Measurements from ENCODE around the gene SFXN5.

The SFXN5 gene

DNA sequence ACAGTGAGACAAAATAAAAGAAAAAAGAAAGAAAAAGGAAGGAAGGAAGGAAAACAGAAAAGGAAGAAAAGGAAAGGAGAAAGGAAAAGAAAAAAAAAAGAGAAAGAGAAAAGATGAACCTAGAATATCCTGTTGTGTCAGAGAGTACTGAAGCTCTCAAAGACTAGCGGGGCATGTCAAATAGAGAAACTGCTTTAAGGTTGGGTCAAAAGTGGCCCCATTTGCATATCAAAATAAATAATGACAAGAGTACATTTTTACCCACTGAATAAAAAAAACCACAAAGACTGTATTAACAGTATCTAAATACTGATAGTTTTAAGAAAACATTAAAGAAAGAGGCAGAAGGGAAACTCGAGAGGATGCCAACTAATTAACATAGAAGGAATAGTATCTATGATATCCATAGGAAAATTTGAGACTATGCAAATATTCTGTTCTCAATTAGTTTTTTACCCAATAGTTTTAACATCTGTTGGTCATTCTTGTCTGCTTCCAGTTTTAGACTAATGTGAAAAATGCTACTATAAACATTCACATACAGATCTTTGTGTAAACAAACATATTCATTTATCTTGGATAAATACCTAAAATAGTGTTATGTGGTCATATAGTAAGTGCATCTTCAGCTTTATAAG, 53.2 kb downstream of the SFXN5 start:
- DNase-seq, result no peak

DNA sequence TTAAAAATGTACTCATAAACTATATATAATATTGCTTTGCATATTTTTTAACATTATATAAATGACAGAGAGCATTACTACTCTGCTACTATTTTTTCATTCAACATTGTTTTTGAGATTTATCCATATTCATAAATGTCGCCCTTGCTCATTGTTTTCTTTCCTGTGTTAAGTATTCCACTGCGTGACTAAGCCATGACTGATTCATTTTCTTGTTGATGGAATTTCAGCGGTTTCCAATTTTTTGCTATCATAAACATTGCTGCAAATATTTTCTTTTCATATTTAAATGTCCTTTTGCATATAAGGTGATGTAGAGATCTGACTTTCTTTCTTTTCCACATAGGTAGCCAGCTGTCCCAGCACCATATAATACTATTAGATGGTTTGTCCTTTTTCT, 57.6 kb downstream of the SFXN5 start:
- DNase-seq, result no peak

DNA sequence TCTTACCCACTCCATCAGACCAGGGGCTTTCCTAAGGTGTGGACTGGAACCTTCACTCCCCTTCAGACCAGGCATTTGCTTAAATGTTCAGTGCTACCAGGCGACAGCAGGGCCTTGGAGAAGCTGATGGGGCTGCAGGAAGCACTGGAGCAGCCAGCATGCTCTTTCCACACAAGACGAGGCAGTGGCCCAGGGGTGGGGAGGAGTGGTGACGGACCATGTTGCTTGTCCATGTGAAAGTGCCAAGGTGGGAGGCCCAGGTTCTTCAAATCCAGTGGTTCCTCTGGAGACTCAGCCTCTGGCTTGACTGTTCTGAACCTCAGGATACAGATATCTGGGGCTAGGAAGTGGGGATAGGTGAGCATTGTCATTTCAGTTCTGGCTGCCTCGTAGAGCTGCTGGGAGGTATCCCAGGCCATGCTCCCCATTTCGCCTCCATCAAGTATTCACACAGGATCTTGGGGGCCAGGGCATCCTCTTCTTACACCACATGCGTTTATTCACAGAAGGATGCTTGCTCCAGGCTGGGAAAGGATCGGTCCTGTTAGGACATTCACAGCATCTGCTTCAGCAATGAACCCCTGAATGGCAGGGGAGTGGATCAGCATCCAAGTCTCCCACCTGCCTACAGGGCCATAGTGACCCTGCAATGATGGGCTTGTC, 62.2 kb downstream of the SFXN5 start:
- DNase-seq, result no peak

DNA sequence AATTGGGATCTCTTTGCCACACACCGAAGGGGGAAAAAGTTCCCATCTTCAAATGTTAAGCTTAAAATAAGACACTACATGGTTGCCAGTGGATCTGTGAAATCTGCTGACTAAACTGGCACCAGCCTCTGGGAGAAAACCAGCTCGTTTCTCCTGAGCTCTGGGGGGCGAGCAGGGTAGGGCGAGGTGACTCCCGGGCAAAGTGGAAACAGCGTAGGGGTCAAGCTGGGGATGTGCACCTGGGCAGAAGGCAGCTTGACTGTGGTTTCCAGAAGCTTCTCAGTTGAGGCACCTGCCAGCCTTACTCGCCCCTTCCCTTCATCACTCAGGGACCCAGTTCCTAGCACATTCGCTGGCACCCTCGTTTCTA, 62.8 kb downstream of the SFXN5 start:
- DNase-seq, result no peak

DNA sequence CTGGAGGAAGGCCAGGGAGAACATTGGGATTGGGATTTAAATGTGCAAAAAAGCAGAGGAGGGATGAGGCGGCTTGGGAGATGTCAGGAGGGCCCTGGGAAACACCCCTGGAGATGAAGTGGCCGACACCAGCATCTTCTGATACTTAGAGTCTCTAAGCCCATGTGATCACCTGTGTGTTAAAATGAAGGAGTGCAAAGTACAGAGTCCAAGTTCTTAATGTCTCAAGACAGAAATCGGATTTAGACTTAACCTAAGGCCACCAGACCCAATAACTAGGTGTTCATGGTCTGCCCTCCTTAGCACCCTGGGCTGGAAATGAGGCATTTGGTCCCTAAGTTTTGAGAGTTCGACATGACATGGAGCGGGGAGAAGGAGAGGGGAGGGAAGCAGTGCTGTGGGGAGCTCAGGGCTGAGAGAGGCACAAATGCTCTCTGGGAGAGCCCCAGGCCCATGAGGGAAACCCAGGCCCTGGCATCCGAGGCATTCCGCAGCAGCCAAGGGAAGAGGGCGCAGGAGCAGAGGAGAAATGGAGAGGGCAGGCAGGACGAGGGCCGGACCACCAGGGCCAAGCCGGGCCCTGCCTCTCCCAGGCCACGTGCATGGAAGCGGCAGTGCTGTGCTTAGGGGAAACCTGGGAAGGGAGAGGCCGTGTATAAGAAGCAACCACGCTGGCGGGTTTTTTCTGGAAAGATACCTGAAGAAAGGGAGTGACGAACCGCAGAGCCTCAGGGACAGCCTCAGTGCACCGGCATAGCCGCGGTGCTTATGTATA, 63.3 kb downstream of the SFXN5 start:
- no peak for DNase-seq

DNA sequence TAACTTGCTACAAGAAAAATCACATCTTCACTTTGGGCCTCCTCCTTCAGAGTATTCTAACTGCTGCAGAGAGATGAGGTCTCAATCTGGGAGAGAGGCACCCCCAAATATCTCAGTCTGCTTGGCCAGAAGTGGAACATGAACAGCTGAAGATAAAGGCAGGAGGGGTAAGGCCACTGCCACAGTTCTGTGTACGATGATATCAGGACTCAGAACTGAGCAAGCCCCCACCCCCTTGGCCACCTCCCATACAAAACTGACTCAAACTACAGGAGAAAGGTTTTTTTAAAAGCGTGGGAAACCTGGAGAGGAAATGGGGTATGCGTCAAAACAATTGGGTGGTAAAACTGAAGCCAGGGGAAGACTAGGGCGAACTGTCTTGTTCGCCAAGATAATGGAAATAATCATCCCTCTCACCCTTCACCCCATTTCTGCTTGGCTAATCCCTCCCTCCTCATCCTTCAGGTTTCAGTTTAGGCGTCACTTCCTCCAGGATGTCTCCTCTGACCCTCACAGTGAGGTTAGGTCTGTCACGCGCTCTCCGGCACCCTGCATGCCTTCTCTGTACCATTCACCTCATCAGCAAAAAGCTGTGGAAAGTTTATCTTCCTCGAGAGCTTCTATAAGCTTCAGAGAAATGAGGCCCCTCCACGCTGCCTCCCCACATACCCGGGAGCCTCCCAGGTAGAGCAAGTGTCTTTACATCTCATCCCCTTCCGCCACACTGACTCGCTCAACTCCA, 64.4 kb downstream of the SFXN5 start:
- no peak for DNase-seq

DNA sequence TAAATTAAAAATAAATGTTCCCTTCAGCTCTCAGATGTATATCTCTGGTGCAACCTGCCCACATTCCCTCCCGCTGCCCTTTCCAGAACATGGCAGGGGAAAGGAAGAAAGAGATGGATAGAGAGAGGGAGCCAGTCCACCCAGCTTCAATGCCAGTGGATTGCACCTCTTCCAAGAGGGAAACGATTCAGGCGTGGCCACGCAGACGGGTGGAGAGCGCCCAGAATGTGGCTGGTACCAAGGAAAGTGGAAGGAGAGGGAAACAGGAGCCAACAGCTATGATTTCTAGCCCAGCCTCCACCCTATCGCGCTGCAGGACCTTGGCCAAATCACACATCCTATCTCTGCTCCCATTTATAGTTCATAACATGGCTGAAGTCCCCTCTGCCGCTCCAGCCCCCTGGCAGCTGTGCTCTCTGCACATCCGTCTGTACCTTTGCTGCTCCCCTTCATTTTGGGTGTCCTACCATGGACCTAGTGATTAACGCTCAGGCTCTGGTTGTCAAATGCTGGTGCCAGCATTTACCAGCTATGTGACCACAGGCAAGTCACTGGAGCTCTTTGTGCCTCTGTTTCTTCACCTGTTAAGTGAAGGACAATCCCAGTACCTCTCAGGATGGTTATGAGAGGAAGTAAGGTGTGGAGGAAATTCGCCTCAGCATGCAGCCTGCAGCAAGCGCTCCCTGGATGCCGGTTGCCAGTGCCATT, 66.5 kb downstream of the SFXN5 start:
- DNase-seq, result no peak

DNA sequence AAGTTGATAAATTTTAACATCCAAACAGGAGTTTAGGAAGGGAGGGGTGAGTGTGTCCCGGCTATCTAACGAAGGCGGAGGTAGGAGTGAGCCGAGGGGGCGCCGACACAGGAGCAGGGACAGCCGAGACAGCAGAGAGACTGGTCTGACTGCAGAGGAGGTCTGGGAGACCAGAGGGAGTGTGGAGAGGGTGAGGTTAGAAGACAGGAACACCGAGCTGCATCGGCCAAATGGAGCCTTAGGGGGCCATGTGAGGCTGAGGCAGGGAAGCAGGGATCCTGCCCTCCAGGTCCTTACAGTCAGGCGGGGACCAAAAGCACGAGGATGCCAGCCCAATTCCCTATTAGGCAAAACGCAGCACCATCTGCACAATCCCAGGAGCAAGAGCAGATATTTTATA, 67.0 kb downstream of the SFXN5 start:
- DNase-seq, result no peak

DNA sequence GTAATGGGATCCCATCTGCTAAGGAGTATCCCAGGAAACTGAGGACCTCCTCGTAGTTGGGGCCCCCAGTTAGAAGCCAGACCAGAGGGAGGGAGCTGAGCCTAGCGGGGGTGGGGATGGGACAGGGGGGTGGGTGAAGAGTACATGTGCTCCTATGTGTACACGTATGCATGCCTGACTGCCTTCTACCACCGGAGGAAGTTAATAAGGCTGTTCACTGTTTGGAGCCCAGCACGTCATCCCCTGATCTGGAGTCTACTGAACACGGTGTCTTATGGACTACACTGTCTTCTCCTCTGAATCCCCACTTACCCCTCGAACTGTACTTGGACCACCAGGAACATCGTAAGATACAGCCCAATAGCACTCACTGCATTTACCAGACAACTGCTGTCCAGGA, 68.5 kb downstream of the SFXN5 start:
- DNase-seq, result no peak

DNA sequence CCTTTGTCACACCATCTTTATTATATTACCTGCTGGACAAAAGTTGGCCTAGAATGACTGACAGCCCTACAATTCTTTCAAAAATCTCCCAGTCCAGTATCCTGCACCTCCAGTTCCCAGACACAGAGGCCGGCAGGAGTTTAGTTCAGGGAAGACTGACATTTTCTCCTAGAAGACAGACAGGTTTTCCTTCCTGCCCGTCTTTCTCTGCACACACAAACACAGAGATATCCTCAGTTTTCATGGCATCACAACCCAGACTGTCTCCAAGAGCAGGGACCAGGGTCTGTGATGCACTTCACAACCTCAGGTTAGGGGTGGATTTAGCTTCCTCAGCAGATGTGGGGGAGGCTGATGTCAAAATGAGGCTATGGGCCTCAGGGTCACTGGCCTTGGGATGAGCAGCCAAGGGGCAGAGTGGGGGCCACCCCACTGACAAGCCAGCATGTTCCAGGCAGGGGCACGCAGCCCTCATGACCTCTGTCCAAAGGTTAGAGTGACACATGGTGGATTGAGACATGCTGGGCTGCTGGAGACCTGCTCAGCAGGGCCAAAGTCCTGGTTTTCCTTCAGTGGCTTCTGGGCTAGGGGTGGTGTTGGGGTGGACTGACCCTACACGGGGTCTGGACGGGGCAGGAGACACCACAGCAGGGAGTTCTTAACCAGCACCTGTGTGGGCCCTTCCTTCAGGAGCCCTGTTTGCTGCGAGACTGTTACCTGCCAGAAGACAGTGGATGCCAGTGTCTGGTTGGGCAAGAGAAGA, 70.5 kb downstream of the SFXN5 start:
- DNase-seq, result no peak

DNA sequence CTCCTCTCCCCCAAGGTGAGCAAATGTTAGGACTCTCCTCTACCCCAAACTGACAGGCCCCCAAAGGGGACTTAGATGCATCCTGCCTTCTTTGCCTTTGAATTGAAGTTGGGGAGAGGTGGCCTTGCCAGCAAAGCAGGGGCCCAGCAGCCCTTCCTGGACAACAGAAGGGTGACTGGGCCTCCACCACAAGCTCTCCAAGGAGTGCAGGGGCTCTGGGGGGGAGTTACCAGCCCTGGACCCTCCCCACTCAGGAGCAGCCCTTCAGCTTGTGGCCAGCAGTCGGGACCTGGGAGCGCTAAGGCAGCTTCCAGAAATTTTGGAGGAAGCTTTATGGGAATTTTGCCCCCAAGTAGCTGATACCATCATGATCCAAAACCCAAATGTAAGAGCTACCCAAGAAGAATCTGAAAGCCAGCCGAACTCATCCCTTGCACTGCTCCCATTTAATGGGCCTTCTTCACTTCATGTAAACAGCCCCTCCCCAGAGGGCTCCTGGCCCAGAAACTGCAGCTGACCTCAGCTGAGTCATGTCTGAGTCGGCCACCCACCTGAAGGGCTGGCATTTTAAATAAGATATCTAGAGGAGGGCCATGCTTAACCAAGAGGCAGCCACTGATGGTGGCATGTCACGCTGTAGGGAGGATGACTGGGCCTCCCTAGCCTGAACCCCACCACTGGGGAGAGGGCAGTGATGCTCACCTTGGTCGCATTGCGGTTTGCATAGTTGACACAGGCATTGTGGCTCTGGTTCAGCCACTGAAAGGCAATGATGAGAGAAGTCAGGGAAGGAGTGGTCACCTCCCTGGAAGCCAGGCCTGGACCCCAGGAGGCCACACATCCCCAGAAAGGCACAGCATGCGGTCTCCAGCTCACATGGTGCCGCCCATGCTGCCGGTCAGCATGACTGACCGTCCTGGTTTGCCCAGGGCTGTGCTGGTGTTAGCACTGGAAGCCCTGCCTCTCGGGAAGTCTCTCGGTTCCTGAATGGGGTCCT, 71.5 kb downstream of the SFXN5 start:
- DNase-seq, result no peak

DNA sequence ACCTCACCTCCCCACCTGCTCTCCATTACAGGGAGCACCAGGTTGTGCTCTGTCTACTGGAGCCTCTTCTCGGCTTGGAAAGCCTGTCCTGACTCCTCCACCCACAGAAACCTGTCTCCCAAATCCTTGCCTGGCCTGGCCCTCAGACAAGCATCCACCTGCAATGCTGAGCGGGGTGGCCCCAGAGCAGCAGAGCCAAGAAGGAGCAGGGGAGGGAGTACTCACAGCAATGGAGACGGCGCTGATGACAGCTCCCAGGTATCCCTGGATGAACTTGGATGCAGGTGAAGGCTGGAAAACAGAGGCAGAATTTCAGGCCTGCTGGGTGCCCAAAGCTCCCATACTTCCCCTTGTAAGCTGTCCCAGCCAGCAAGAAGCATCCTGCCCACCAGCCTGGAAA, 72.8 kb downstream of the SFXN5 start:
- no peak for DNase-seq

DNA sequence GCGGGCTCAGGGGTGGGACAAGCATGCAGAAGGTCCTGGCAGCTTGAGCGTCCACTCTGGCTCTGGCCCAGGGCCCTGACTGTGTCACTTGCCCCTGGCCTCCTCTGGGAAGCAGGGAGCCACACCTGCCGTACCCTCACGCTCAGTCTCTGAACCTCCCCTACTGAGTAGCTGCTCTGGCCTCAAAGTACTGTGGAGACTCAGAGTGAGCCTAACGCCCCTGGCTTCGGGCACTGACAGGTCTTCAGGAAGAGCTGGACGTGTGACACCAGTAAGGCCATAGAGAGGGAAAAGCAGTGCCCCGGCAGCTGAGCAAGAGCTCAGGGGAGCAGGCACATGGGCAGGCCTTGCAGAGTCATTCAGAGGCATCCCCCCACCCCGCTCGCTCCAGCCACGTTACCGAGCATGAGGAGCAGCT, 73.3 kb downstream of the SFXN5 start:
- DNase-seq, result no peak

DNA sequence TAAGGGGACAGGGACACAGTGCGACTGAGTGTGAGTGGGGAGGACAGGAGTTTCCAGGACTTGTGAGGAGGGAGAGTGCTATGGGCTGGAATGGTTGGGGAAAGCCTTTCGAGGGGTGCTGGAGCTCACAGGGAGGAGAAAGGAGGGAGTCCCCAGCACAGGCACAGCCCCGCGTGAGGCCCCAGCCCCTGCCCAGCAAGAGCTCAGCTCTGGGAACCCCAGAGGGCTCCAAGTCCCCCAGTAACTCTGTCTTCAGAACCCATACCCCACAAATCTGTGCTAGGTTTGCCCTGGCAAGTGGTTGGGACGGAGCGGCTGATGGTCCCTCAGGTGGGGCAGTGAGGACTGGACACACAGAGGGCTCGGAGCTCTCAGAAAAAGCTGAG, 75.4 kb downstream of the SFXN5 start:
- no peak for DNase-seq

DNA sequence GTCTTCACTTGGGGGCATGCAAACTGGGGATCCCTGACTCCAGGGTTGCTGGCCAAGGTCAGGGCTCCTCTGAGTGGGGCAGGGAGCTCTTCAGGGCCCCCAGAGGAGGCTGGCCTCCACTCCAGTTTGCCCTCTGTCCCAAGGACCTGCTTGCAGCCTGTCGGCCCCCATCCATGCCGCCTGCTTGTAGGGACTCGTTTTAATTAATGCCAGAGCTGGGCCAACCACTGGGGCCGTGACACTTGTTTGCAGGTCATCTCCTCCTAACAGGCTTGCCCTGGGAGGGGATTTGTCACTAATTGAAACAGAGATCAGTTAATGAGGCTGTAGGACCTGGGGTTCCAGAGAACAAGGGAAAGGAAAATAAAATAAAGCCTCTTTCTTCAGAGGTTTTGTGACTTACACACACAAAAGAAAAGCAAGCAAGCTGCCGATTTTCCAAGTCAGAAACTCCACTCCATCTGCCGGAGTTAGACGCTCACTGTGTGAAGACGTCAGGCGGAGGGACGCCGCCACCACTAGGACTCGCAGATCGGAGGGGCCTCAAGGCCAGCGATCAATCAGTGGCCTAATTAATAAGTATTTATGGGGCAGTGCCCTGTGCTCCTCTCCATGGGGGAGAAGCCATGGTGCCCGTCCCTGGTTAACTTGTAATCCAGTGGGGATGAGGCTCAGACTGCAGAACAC, 75.9 kb downstream of the SFXN5 start:
- no peak for DNase-seq

DNA sequence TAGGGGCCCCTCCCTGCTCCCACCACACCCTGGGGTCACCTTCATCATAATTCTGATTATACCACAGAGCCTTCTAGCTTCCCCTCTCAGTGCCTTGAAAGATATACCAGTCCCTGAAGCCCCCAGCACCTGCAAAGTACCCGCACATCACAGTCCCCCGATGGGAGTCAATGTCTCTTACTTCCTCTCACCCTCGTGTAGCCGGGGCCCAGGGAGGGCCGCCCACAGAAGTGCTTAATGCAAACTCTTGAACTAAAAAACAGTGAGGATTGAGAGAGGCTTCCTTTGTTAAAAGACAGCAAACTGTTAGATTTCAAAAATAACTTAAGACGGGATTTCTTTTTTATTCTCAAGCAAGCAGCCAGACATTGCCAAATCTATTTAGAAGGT, 76.5 kb downstream of the SFXN5 start:
- DNase-seq, result no peak

DNA sequence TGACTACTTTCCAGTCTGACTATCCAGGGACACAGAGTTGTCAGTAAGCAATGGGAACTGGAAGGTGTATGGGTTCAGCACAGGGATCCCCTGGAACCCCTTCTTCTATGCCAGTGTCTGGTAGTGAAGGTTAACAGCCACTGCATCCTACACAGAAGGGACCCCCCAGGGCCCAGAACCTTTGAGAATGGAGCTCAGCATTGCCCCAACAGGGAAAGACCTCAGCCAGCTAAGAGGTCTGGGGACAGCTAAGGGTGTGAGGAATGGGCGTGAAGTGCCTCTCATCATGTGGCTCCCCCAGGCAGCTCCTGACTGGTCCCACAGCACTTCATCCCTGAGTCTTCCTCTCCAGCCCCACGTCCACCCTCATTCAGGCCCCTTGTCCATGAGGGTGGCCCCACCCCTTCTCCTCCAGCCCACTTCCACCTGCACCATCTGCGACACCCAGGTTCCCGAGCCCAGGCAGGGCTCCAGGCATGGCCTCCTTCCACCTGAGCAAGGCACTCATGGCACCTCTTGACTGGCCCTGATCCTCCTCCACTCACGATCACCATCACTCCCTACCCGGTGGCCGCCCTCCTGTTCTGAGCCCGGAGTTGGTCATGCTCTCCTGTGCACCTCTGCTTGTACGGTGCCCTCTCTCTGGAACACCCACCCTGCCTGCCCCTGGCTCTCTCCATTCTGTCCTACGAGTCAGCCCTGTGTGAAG, 77.1 kb downstream of the SFXN5 start:
- no peak for DNase-seq

DNA sequence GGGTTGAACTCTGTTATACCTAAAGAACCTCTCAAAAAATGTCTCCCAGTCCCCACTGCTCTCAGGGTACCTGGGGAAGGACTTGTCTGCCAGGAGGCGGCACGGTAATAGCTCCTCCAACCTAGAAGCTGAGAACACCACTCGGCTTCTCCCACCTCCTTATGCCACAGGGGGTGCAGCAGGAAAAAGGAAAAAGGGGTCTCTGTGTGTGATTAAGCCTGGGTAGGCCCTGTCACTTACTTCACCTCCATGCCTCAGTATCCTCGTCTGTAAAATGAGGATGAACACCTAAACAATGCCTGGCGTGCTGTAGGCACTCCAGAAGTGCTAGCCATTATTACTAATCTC, 77.6 kb downstream of the SFXN5 start:
- DNase-seq, result no peak

DNA sequence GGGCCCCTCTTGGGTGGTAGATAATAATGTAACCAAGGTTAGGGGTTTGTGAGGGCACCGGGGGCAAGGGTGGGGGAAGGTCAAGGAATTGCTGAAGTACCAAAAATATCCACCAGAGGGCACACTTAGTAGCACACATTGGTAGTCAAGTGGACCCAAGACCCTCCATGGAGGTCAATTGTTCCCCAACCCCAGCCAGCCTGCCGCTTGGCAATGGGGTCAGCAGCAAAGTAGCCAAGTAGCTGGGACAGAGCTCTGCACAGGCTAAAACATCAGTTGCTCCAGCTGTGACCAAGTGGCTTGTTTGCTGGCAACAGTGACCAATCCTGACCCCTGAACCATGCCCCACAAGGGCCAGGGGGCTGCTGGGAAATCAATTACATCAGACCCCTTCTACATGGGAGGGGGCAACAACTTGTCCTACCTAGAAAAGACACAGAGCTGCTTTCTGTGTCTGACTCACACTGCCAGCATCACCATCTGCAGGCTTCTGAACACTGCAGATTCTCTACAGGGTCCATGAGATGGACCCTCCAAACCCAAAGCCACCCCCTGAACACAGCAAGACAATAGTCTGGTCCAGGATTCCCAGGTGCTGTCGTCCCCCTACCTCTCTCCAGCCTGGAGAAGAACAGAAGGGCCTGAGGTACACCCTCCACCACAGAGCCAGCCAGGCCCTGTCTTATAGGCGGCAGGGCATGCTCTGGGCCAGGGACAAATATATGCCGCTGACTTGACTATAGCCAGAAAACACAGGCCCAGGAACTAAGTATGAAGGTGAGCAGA, 78.2 kb downstream of the SFXN5 start:
- no peak for DNase-seq

All from NCI-H1436 treated with DMSO at 0.1 percent for 48 hours (cell line).